ENCODE results near the gene DGCR2.

Gene DGCR2

GRCh38 chr22:19042285-19043120 lies 79.7 kb downstream of the DGCR2 start:
- H3K27me3 ChIP-seq (ENCODE audit: low read depth, low read length) = no peaks in the 10 kb centered on the region
- no peak for TF ChIP-seq EZH2phosphoT487 (IDR thresholded peaks at IDR 0.05; ENCODE audit: low read depth)
- TF ChIP-seq, protein P1, sequence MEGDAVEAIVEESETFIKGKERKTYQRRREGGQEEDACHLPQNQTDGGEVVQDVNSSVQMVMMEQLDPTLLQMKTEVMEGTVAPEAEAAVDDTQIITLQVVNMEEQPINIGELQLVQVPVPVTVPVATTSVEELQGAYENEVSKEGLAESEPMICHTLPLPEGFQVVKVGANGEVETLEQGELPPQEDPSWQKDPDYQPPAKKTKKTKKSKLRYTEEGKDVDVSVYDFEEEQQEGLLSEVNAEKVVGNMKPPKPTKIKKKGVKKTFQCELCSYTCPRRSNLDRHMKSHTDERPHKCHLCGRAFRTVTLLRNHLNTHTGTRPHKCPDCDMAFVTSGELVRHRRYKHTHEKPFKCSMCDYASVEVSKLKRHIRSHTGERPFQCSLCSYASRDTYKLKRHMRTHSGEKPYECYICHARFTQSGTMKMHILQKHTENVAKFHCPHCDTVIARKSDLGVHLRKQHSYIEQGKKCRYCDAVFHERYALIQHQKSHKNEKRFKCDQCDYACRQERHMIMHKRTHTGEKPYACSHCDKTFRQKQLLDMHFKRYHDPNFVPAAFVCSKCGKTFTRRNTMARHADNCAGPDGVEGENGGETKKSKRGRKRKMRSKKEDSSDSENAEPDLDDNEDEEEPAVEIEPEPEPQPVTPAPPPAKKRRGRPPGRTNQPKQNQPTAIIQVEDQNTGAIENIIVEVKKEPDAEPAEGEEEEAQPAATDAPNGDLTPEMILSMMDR (IDR thresholded peaks at IDR 0.05; ENCODE audit: low read depth, low read length) = no peak
- no peaks in the 10 kb centered on the region for H3K79me2 ChIP-seq (ENCODE audit: low read length)
- peaks cover 5% of the 10 kb centered on the region for H4K20me1 ChIP-seq (ENCODE audit: insufficient read depth, low read length)
- no peak overlapping the region for H2AFZ ChIP-seq (ENCODE audit: low read depth, low read length)
- H3K36me3 ChIP-seq (replicated peaks; ENCODE audit: low read depth, low read length) = peaks cover 39% of the 10 kb centered on the region
- H3K4me1 ChIP-seq (ENCODE audit: low read length) = no peaks in the 10 kb centered on the region
- H3K4me2 ChIP-seq (ENCODE audit: low read length) = no peak overlapping the region
- H3K27ac ChIP-seq (ENCODE audit: low read length) = no peak overlapping the region
- H3K4me3 ChIP-seq (ENCODE audit: low read length) = no peak overlapping the region
- H3K9ac ChIP-seq (ENCODE audit: low read length) = no peak overlapping the region
- H3K9me3 ChIP-seq (ENCODE audit: insufficient read depth, low read length) = no peaks in the 10 kb centered on the region

GRCh38 chr22:19041704-19042074 lies 80.5 kb downstream of the DGCR2 start:
- no peak overlapping the region for H3K4me3 ChIP-seq (ENCODE audit: low read length)
- peaks cover 9% of the 10 kb centered on the region for H4K20me1 ChIP-seq (ENCODE audit: insufficient read depth, low read length)
- no peak overlapping the region for H2AFZ ChIP-seq (ENCODE audit: low read depth, low read length)
- no peaks in the 10 kb centered on the region for H3K4me1 ChIP-seq (ENCODE audit: low read length)
- H3K27ac ChIP-seq (ENCODE audit: low read length) = no peak overlapping the region
- no peaks in the 10 kb centered on the region for H3K27me3 ChIP-seq (ENCODE audit: low read depth, low read length)
- no peak for TF ChIP-seq EZH2phosphoT487 (IDR thresholded peaks at IDR 0.05; ENCODE audit: low read depth)
- TF ChIP-seq, protein P1 (IDR thresholded peaks at IDR 0.05; ENCODE audit: low read depth, low read length) = no peak
- no peak overlapping the region for H3K9ac ChIP-seq (ENCODE audit: low read length)
- H3K4me2 ChIP-seq (ENCODE audit: low read length) = no peak overlapping the region
- peaks cover 34% of the 10 kb centered on the region for H3K36me3 ChIP-seq (replicated peaks; ENCODE audit: low read depth, low read length)
- H3K79me2 ChIP-seq (ENCODE audit: low read length) = no peaks in the 10 kb centered on the region
- H3K9me3 ChIP-seq (ENCODE audit: insufficient read depth, low read length) = no peaks in the 10 kb centered on the region

- no peak overlapping the region for H3K4me3 ChIP-seq (ENCODE audit: low read length)
- H3K36me3 ChIP-seq (replicated peaks; ENCODE audit: low read depth, low read length) = peaks cover 29% of the 10 kb centered on the region
- H3K4me1 ChIP-seq (ENCODE audit: low read length) = no peaks in the 10 kb centered on the region
- no peak overlapping the region for H3K4me2 ChIP-seq (ENCODE audit: low read length)
- no peaks in the 10 kb centered on the region for H3K27me3 ChIP-seq (ENCODE audit: low read depth, low read length)
- H3K27ac ChIP-seq (ENCODE audit: low read length) = no peak overlapping the region
- H3K79me2 ChIP-seq (ENCODE audit: low read length) = no peaks in the 10 kb centered on the region
- TF ChIP-seq, protein P1 (IDR thresholded peaks at IDR 0.05; ENCODE audit: low read depth, low read length) = no peak
- no peak for TF ChIP-seq EZH2phosphoT487 (IDR thresholded peaks at IDR 0.05; ENCODE audit: low read depth)
- H2AFZ ChIP-seq (ENCODE audit: low read depth, low read length) = no peak overlapping the region
- H4K20me1 ChIP-seq (ENCODE audit: insufficient read depth, low read length) = peaks cover 7% of the 10 kb centered on the region
- H3K9me3 ChIP-seq (ENCODE audit: insufficient read depth, low read length) = no peaks in the 10 kb centered on the region
- no peak overlapping the region for H3K9ac ChIP-seq (ENCODE audit: low read length)
These were observed 81.1 kb downstream of the DGCR2 start for GRCh38 chr22:19040888-19041703.

DNA sequence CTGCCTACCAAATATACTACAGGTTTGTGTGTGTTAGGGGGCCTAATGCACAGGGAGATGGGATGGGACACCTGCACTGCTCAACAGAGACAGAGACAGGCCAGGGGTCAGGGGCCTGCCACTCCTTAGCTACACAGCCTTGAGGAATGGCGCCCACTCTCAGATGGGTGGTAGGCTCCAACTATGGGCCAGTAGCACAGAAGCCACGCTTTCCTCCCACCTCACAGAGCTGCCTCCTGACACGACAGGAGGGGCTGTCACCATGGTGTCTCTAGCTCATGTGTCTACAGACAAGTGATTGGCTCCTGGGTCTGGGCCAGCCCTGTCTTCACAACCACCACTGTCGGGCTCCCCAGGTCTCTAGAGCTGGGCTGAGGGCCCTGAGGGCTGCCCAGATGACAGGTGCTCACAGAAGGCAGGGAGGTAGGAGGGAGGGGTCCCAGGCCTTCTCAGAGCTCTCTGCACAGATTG lies 81.8 kb downstream of the DGCR2 start:
- Histone ChIP-seq H3K9me3 (ENCODE audit: insufficient read depth, low read length) (no peaks in the 10 kb centered on the region), H3K4me1 (ENCODE audit: low read length) (no peaks in the 10 kb centered on the region), H3K79me2 (ENCODE audit: low read length) (no peaks in the 10 kb centered on the region), H3K27me3 (ENCODE audit: low read depth, low read length) (no peaks in the 10 kb centered on the region), H3K4me2 (ENCODE audit: low read length) (no peak overlapping the region), H3K9ac (ENCODE audit: low read length) (no peak overlapping the region), H2AFZ (ENCODE audit: low read depth, low read length) (no peak overlapping the region), H3K4me3 (ENCODE audit: low read length) (no peak overlapping the region), H3K27ac (ENCODE audit: low read length) (no peak overlapping the region), H3K36me3 (replicated peaks; ENCODE audit: low read depth, low read length) (peaks cover 26% of the 10 kb centered on the region), H4K20me1 (ENCODE audit: insufficient read depth, low read length) (peaks cover 10% of the 10 kb centered on the region)
- no peak for TF ChIP-seq EZH2phosphoT487 (IDR thresholded peaks at IDR 0.05; ENCODE audit: low read depth)
- TF ChIP-seq, protein P1 (IDR thresholded peaks at IDR 0.05; ENCODE audit: low read depth, low read length) = no peak

Data from OCI-LY3 (cell line).